Measurements from ENCODE around the gene CNPPD1. TPM values are rescaled to one million over a fixed set of nuclear protein-coding genes. Genes with fewer than 3 reads are reported as not detected.

Gene CNPPD1
- total RNA-seq, 1 donor from 2014 or later = 38.9 TPM

DNA sequence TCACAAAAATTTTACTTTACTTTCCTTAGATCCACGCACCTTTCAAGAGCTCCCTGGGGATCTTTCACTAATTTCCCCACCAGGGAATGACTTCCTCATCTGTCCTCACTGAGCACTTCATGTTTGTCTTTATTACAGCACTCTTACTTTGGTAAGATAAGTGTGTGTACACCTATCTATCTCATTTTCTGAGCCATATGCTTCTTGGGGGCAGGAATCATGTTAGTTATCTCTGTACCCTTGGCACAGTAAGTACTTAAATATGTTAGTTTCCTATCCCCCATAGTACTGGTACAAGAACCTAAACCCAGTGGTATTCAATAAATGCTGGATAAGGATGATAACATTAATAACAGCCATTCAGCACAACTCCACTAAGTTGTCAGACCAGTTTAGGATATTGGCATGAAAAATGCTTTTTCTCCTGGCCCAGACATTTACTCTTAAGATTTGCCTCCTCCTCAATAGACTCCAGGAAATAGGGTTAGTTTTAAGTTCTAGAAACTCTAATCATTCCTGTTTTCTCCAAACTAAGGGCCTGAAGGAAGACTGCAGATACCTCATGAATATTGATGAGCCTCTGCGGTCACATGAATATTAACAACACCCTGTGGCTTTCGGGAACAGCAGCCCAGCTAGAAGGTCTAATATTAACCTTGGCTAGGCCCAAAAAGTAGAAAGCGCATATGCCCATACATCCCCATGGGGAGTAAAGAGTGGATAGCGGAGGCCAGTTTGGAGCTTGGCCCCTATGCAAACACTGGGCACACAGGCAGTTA, 54.3 kb downstream of the CNPPD1 start:
- Mint-ChIP-seq H3K36me3 (ENCODE audit: insufficient read depth) (peaks cover 2% of the 10 kb centered on the region), H3K4me1 (ENCODE audit: low read depth) (peaks cover 40% of the 10 kb centered on the region), H3K9me3 (ENCODE audit: low read depth) (no peaks in the 10 kb centered on the region), H3K4me3 (ENCODE audit: low read depth) (no peak overlapping the region), H3K27me3 (peaks cover 83% of the 10 kb centered on the region), H3K27ac (no peak overlapping the region)
- no peak for DNase-seq (ENCODE audit: low spot score, unreplicated experiment)
- TF ChIP-seq, protein P1, sequence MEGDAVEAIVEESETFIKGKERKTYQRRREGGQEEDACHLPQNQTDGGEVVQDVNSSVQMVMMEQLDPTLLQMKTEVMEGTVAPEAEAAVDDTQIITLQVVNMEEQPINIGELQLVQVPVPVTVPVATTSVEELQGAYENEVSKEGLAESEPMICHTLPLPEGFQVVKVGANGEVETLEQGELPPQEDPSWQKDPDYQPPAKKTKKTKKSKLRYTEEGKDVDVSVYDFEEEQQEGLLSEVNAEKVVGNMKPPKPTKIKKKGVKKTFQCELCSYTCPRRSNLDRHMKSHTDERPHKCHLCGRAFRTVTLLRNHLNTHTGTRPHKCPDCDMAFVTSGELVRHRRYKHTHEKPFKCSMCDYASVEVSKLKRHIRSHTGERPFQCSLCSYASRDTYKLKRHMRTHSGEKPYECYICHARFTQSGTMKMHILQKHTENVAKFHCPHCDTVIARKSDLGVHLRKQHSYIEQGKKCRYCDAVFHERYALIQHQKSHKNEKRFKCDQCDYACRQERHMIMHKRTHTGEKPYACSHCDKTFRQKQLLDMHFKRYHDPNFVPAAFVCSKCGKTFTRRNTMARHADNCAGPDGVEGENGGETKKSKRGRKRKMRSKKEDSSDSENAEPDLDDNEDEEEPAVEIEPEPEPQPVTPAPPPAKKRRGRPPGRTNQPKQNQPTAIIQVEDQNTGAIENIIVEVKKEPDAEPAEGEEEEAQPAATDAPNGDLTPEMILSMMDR (IDR thresholded peaks at IDR 0.05; ENCODE audit: unreplicated experiment) = no peak

Other genes starting within 250 kb of the CNPPD1 start
- 5.1 and 6.2 TPM in 2 replicates for gene CDK5R2, start 217.3 kb downstream of the CNPPD1 start, total RNA-seq
- 13.5 and 15.6 TPM in 2 replicates for gene FEV, start 191.7 kb downstream of the CNPPD1 start, total RNA-seq
- 24.4 and 30.1 TPM in 2 replicates for gene CRYBA2, start 183.5 kb downstream of the CNPPD1 start, total RNA-seq
- gene CFAP65, start 135.4 kb downstream of the CNPPD1 start, total RNA-seq = 0.65 and 0.67 TPM in 2 replicates
- gene IHH, start 116.0 kb downstream of the CNPPD1 start, total RNA-seq = 17.3 and 24.1 TPM in 2 replicates
- gene NHEJ1, start 16.1 kb downstream of the CNPPD1 start, total RNA-seq = 15.4 and 17.7 TPM in 2 replicates
- 1.7 and 2.8 TPM in 2 replicates for gene SLC23A3, start 6.9 kb downstream of the CNPPD1 start, total RNA-seq
- 77.0 and 77.4 TPM in 2 replicates for gene RETREG2, start 1.4 kb upstream of the CNPPD1 start, total RNA-seq
- 29.3 and 29.6 TPM in 2 replicates for gene ZFAND2B, start 29.9 kb upstream of the CNPPD1 start, total RNA-seq
- 26.7 and 29.9 TPM in 2 replicates for gene ABCB6, start 42.0 kb upstream of the CNPPD1 start, total RNA-seq
- gene ATG9A, start 52.7 kb upstream of the CNPPD1 start, total RNA-seq = 40.6 and 43.6 TPM in 2 replicates
- gene ANKZF1, start 52.9 kb upstream of the CNPPD1 start, total RNA-seq = 64.3 and 66.7 TPM in 2 replicates
- gene GLB1L, start 68.5 kb upstream of the CNPPD1 start, total RNA-seq = 11.8 and 13.5 TPM in 2 replicates
- 23.2 and 24.1 TPM in 2 replicates for gene STK16, start 68.6 kb upstream of the CNPPD1 start, total RNA-seq
- not detected in 2 replicates for gene TUBA4B, start 76.3 kb upstream of the CNPPD1 start, total RNA-seq
- 8.3 and 9.1 TPM in 2 replicates for gene TUBA4A, start 77.0 kb upstream of the CNPPD1 start, total RNA-seq
- gene DNAJB2, start 102.4 kb upstream of the CNPPD1 start, total RNA-seq = 66.2 and 69.5 TPM in 2 replicates
- 30.2 and 30.5 TPM in 2 replicates for gene PTPRN, start 132.5 kb upstream of the CNPPD1 start, total RNA-seq
- gene RESP18, start 155.8 kb upstream of the CNPPD1 start, total RNA-seq = not detected in 2 replicates
- 36.0 and 47.0 TPM in 2 replicates for gene DNPEP, start 211.0 kb upstream of the CNPPD1 start, total RNA-seq
- gene DES, start 241.5 kb upstream of the CNPPD1 start, total RNA-seq = not detected in 2 replicates